ENCODE results near the gene NRXN2.

DNA sequence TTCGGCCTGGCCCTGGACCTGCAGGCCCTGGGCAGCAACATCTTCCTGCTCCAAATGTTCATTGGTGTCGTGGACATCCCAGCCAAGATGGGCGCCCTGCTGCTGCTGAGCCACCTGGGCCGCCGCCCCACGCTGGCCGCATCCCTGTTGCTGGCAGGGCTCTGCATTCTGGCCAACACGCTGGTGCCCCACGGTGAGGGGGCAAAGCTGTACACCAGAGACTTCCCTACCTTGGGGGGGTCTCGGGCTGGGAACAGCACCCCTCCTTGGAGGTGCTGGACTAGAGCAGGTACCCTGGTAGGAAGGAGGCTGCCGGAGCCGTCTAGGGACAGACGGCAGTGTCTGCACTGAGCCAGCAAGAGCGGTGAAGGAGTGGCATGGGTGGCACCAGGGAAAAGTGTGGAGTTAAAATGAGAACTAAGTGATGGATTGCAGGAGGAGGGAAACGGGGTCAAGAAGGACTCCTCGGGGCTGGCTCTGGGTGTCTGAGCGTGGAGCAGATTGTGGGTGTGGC, 123.2 kb downstream of the NRXN2 start:
- TF ChIP-seq, protein P1, sequence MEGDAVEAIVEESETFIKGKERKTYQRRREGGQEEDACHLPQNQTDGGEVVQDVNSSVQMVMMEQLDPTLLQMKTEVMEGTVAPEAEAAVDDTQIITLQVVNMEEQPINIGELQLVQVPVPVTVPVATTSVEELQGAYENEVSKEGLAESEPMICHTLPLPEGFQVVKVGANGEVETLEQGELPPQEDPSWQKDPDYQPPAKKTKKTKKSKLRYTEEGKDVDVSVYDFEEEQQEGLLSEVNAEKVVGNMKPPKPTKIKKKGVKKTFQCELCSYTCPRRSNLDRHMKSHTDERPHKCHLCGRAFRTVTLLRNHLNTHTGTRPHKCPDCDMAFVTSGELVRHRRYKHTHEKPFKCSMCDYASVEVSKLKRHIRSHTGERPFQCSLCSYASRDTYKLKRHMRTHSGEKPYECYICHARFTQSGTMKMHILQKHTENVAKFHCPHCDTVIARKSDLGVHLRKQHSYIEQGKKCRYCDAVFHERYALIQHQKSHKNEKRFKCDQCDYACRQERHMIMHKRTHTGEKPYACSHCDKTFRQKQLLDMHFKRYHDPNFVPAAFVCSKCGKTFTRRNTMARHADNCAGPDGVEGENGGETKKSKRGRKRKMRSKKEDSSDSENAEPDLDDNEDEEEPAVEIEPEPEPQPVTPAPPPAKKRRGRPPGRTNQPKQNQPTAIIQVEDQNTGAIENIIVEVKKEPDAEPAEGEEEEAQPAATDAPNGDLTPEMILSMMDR (conservative IDR thresholded peaks at IDR 0.05; ENCODE audit: low read length), result no peak
- TF ChIP-seq EZH2phosphoT487 (IDR thresholded peaks at IDR 0.05; ENCODE audit: borderline replicate concordance), result no peak

Measured in Loucy (cell line).